Activated T-cell treated with anti-CD3 and anti-CD28 coated beads for 48 hours (primary cell): ENCODE measurements around the gene PGS1.

Source experiments
- DNase-seq: peaks from one replicate; pipeline ENCODE4 v3.0.0-alpha.2; 2020; ENCODE audit warnings: low read depth

Gene PGS1

DNA sequence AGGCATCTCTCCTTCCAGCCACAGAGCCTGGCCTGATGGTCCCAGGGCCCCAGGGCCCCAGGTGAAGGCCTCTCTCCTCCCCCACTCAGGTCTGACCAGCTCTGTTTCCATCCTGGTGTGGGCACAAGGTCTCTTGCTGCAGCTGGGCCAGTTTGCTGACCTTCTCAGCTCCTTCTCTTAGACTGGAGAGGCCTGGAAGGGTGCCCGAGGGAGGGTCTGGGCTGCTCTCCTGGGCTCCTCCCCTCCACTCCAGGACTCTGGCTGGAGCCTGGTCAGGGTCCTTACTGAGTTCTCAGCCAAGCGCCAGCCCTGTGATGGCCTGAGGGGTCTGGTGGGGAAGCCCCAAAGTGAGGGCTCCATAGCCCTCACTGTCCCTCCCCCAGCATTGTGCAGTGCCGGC, 31.0 kb upstream of the PGS1 start:
- DNase-seq = no peak

DNA sequence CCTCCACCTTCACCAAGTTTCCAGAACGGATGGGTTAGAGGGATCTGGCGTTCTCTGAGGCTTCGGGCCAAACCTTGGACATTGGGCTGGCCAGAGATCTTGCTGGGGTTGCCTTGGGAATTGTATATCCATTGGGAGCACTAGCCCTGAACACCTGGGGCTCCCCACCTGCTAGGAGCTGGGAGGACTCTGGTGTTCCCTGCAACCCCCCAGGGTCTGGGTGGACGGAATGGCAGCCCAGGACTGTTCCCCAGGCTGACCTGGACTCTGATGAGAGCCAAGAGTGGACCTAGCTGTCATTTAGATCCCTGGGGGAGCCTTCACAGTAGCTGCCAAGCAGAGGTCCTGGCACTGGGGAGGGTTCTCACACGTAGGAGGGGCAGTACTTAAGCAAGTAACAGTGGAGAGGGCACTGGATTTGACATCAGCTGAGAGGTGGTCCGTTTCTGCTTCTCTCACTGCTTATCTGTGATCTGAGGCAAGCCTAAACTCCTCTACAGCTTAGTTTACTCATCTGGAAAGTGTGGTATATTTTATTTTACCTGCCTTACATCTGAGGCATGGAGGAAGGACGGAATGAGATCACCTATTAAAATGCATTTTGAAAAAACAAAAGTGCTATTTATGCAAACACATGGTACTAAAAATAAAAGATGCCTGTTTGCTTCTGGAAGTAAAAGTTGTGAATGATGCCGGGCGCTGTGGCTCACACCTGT, 30.2 kb upstream of the PGS1 start:
- DNase-seq = no peak

DNA sequence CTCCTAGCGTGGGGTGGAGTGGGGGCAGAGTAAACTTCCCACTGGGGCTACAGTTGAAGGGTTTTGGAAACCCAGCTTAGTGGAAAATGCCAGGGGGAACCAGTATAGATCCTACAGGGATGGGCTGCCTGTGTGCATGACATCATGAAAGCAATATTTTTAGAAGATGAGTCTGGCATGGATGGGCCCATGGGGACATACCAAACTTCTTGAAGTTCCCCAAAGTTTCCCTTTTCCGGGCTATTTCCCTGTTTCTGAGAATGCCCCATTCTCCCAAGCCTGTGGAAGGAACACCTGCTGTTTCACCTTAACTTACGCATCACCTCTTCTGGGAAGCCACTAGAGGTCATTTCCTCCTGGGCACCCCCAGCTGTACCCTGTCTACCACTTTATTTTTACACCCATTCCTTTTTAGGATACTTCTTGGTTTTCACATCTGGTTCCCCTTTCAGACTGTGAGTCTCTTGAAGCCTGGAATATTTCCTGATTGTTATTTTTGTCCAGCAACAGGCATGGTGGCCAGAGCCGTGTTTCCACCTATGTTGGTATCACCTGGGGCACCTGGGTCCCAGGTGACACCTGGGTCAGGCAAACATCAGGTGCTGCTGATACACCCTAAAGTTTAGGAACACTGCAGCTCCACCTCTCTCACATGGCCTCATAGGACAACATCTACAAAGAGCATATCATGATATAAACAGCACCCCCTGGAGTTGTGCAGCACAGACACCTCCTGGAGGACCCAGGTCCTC, 28.4 kb upstream of the PGS1 start:
- no peak for DNase-seq

DNA sequence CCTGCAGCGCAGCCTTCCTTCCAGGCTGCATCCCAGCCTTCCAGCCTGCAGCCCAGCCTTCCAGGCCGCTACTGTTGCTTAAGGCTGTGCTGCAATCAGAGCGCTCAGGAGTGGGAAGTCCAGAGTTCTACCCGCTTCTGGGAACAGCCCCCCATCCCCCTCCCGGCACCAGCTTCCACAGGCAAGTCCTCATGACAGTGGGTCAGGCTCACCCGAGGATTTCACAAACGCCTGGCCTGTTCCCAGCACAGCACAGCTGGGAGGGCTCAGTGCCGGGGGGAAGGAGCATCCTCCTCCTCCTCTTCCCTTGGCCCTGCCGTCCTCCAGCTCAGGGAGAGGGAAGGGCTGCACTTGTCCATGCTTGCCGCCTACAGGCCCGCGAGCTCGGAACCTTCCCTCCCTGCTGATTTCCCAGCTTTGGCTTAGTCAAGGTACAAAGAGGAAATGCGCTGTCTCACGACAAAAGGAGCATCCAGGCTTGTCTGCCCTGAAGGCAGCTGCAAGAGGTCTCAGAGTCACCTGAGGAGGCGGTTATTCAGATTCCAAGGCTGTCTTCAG, 26.9 kb upstream of the PGS1 start:
- no peak for DNase-seq

DNA sequence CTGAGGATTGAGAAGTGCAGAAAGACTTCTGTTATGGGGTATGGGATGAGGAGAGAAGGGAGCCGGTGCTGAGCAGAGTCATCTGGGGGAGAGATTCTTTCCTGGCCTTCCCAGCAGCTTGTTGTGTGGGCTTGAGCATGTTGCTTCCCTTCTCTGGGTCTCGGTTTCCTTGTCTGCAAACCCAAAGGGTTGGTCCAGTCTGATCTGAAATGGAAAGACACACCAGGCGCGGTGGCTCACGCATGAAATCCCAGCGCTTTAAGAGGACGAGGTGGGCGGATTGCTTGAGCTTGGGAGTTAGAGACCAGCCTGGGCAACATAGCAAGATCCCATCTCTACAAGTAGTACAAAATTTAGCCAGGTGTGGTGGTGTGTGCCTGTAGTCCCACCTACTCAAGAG, 24.6 kb upstream of the PGS1 start:
- no peak for DNase-seq

DNA sequence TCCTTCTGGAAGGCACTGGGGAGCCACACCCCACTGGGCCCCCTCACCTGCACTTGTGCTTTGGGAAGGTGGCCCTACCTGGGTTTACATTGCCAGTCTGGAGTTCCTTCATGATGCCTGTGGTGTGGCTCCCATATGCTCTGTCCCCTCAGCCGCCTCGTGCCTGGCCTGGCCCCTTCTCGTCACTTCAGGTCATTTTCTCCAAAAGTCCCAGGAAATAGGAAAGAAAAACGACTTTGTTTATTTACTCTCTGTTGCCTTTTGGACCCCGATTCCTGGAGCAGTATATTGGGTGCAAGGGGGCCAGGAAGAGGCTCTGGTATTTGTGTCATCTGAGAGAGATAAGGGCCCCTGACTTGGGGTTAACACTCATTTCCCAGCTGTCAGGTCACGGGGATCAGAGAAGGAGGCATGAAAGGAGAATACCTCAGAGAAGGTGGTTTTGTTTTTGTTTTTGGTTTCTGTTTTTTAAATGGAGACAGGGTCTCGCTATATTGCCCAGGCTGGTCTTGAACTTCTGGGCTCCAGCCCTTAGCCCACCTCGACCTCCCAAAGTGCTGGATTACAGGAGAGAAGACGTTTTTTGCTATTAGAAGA, 23.3 kb upstream of the PGS1 start:
- no peak for DNase-seq

DNA sequence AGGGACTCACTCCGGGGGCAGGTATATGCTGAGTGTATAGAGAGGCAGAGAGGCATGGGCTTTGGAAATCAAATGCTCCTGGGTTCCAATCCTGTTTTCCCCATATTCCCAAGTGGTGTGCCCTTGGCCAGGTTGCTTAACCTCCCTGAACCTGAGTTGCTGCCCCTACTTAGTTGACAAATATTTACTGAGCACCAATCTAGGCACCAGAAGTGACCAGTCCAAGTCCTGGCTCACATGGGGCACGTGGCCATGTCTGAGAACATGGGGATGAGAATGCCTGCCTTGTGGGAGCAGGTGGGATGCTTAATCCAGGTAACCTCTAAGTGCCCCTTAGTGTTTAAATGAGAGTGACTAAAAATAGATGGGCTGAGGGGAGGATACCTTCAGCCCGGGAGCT, 22.7 kb upstream of the PGS1 start:
- DNase-seq = no peak

DNA sequence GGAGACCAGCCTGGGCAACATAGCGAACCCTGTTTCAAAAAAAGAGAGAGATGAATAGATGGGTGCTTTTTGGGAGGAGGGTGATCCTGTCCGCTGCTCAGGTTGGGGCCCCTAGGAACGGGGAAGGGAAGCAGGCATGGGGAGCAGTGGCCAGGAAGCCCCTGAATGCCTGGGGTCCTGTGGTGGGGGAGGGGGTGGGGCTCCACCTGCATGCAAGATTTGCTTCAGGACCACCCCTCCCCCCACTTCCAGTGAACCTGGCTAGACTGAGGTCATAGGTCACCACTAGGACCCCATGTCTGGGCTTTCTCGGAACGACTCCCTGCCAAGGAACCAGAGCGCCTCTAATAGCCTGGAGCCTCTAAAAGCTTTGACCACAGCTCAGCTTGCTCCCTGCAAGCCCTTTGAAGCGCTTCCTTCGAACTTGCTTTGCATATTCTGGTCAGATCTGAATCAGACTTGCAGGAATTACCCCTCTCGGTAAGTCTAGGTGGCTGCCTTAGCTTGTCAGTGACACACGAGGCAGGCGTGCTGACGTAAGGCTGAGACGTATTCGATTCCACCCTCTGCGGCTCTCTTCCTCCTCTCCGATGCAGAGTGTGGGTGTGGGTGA, 22.2 kb upstream of the PGS1 start:
- peak; percentile 83 for DNase-seq

DNA sequence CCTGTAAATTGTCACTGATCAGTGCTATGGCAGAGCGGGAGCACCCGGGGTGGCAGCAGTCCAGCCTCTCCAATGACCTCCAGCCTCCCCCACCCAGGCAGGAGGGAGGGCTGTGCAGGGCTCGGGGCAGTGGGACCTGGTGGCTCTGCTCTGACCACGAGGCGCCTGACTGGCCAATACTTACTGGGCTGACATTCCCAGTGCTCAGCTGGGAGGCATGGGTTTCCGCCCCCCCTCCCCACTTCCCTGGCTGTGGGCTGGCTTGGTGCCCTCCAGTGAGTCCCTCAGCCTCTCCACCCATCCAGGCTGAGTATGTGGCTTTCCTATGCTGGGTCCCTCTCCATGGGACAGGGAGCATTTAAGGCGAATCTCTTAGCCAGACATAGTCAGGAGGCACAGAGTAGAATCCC, 21.3 kb upstream of the PGS1 start:
- DNase-seq = no peak

DNA sequence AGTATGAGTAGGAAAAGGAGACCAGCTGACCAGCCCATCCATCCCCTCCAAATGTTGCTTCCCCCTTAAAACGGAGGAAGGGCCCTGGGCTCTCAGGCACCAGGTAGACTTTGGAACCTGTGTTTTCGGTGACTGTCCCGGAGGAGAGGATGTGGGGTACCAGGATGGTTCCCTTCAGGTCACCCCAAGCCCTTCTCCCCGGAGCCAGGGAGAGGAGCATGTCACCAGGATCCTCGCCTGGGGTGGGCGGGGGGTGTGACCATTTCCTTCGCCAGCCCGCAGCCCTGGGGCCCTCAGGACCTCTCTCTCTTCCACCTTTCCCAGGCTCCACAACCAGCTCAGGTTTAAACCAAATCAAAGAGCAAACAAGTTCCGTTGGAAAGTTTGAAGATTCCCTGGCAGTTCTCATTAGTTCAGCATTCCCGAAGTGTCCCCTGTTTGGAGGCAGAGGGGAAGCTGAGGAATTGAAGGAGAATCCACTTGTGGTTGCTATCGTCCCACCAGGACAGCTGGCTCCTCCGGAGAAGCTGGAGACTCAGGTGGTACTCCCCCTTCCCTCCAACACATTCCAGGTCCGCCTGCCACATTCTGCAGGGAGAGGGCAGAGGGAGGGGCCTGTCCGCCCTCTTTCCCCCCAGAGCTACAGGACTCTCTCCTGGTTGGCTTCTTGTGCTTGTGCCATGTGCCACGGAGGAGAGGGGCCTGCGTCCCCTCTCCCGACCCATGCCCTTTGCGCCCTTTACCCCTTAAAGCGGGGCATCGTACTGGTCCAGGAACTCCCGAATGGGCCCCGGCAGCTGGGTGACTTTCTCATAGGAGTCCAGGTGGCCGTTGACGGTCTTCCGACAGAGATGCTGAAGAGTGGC, 20.5 kb upstream of the PGS1 start:
- DNase-seq = no peak

DNA sequence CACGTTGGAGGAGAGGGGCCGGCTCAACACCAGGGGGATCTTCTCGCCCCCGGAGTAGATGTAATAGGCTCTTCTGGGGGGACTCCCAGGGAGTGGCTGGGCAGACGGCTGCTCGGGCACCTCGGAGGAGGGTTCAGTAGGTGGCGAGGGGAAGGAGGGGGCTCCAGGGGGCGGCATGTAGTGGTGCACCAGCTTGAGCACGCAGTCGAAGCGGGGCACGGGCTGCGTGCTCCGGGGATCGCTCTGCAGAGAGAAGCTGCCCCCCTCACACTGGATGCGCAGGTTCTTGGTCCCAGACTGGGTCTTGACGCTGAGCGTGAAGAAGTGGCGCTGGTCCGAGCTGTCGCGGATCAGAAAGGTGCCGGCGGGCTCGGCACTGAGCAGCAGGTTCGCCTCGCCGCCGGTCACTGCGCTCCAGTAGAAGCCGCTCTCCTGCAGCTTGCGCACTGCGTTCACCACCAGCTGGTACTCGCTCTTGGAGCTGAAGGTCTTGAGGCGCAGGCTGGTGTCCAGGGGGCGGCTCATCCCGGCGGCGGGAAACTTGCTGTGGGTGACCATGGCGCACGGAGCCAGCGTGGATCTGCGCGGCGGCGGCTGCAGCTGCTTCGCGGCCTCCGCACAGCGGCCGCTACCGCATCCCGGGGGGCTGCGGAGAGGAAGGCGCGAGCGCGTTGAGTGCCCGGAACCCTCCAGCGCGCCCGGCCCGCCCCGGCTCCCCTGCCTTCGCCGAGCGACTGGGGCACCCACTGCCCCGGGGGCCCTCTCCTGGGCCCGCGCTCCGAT, 19.7 kb upstream of the PGS1 start:
- DNase-seq = no peak

DNA sequence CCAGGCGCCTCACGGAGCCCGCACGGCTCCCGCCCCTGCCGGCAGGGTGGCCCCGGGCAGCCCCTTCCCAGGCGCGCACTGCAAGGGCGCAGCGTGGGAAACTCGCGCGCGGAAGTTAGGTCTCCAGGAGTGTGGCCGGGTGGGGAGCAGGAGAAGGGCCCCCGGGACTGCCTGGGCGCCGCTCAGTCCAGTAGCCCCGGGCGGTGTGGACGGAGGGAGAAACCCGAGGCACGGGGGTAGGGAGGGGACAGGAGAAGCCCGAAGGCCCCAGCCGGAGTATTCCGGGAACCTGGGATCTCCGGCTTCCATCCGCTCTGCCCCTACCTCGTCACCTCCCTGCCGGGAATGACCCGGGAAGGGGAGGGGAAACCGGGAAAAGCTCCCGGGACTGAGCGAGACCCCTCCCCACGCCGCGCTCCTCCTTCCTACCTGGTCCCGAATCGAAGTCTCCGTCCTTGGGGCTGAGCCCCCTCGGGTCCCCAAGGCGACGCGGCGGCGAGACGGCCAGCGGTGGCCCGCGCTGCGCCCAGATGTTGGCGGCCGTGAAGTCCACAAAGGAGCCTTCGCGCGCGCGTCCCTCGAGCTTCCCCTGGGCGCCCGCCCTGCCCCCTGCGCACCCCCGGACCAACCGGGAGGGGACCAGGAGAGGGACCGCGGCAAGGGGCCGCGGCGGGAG, 19.0 kb upstream of the PGS1 start:
- DNase-seq = no peak

DNA sequence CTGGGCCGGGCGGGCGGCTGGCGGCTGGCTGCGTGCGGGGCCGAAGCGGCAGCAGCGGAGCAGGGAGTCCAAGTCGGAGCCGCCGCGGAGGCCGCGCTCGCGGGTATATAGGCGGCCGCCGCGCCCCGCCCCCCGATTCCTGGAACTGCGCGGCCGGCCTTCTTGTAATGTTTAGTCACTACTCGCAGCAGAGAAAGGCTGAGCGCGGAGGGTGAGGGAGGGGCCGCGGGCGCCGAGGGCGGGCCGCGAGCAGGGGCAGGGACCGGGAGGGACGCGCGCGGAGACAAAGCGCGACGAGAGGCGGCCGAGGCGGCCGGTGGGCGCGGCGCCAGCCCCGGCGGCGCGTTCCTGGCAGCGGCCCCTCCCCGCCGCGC, 18.5 kb upstream of the PGS1 start, which contains the start of gene SOCS3:
Gene SOCS3, minus strand, starts transcription at position 81 of the 374 bp plus-strand sequence. CDS start 982 bp downstream, outside the sequence.
- DNase-seq = peak; percentile 99

DNA sequence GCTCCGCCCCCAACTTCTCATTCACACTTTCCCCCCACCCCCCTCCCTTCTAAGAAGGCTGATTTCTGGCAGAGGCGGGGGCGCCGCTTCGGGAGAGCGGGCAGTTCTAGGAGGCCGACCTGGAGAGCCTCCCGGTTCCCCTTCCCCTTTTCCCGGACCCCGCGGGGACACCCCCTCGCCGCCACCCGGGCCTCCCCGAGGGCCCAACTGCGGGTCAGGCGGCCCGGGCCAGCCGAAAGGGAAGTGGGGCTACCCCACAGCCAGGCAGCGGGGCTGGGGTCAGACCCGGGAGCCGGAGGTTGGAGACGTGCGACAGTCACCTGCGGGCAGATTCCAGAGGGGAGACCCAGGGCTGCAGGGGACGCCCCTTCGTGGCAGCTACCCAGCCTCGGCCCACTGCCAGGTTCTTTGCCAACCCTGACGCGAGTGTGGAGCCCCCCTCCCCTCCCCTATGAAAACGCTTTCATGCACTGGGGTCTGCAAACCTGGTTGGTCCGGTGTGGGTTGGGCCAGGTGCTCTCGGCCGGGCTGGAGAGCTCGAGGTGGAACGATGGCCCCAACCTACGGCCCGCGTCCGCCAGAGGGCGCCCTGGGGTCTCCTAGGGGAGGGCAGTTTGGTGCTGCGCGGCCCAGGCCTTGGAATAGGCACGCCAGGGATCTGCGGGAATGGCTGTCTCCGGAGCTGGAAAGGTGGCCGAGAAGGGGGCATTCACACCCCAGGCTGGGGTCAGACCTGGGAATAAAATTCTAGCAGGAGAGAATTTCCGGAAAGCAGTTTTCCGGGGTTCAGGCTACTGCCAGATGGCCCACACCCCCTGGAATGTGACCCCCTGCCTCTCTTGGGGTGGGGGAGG, 17.9 kb upstream of the PGS1 start:
- DNase-seq = peak; percentile 93

DNA sequence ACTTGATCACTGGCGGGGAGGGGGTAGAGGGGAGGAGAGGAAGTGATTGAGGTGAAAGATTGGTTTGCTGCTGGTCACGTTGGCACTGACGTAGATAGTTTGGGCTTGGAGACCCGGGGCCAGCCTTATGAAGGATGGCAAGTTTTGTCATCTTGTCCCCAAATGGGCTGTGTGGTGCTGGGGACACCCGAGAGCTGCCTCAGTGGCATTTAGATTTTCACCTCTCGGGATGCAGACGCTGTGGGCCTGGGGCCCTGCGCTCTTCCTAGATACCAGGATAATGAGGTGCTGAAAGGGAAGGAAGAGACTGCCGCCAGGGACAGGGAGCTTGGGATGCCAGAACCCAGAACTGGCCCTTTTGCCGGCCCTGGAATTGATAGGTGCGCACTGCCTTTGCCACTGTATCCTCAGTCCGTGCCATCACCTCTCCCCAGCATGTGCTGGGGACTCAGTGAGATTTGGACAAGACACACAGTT, 17.2 kb upstream of the PGS1 start:
- DNase-seq = no peak

DNA sequence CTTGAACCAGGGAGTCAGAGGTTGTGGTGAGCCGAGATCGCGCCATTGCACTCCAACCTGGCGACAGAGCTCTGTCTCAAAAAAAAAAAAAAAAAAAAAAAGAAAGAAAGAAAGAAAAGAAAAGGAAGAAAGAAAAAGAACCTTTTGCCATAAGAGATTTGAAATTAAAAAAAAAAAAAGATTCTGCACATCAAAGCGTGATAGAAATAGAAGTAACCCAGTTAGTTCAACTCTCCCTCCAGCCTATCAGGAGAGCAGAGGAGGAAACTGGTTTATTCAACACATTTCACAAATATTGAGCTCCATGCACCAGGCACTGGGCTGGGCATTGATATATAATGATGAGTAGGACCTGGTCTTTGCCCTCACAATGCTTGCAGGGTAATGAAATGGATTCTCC, 16.2 kb upstream of the PGS1 start:
- no peak for DNase-seq

DNA sequence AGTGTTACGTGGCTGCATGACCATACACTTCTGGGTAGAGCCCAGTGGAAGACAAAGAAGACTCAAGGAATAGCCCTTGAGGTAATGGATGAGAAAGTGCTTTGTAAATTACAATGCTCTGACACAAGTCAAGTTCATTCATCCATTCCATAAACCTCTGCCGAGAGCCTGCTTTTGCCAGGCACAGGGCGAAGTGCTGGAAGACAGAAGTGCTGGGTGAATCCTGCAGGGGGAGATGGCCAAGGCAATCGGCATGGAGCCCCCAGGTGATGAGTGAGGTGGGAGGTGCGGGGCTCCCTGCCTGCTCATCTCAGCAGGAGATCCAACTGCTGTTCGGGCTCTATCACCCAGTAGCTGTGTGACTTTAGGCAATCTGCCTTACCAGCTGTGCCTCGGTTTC, 15.8 kb upstream of the PGS1 start:
- DNase-seq = no peak

DNA sequence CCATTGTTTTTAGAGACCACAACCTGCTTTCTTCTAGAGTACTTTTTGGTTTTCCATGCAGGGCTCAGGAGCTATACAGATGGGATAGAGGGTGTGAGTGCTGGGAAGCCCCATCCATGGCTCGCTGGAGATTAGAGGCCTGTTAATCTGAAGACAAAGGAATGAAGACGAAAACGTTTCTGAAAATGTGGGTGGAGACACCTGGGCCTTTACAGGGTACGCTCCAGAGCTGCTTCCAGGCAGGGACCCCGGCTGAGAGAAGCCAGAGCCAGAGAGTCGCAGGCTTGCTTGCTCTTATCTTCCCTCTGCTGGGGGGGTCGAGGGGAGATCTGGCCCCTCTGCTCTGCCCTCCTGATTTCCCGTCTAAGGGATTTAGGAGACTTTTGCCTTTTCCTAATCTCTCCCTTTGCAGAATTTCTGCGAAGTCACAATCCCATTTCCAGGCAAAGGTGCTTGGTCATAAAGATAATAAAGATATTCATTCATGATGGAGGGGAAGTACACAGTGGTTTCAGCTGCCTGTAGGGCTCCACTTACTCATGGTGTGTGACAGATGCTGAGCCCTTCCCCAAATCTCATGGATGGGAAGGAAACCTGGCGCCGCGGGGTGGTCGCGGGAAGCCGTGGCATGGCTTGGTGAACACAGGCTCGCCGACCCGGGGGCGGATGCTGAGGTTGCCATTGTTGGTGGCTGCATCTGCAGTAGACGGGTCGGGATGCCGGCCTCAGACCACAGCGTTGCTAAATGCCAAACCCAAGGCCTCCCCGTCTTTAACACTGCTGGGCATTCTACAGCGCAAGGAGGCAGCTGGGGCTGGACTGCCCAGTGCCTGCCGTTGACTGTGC, 13.8 kb upstream of the PGS1 start:
- no peak for DNase-seq
